ENCODE results near the gene DOCK6. TPM values are rescaled to one million over a fixed set of nuclear protein-coding genes. Genes with fewer than 3 reads are reported as not detected.
A peak's percentile ranks its signal among the peaks of the same experiment; 100 is the strongest.

DOCK6 gene
- total and polyA plus RNA-seq, 7 donors: 8.8 to 40.5 (median 20.2) TPM

- Histone ChIP-seq H3K36me3 (peaks cover 0 to 18% (median 2%) of the 10 kb centered on the region in 4 donors), H3K4me3 (no peak overlapping the region), H3K27ac (peak overlapping the region; percentile 91 to 98 (median 94)), H3K27me3 (no peaks in the 10 kb centered on the region), H3K9me3 (no peaks in the 10 kb centered on the region), H3K4me1 (peaks cover 0 to 43% (median 34%) of the 10 kb centered on the region in 4 donors)
- TF ChIP-seq EP300 (IDR thresholded peaks at IDR 0.05) (no peak), POLR2A (IDR thresholded peaks at IDR 0.05) (no peak)
- WGBS, 2 donors: 82 to 87% methylated on average over 9 of the region's 9 CpGs
- intact Hi-C loops (cut with DNase I): loop anchor here (2.0 to 10.0 kb wide), 2 partner anchors 169 to 261 kb away; no protein-coding TSS in a partner anchor
- DNase-seq: no peak
Observed at GRCh38 chr19:11205939-11206570, 56.3 kb downstream of the DOCK6 start.

DNA sequence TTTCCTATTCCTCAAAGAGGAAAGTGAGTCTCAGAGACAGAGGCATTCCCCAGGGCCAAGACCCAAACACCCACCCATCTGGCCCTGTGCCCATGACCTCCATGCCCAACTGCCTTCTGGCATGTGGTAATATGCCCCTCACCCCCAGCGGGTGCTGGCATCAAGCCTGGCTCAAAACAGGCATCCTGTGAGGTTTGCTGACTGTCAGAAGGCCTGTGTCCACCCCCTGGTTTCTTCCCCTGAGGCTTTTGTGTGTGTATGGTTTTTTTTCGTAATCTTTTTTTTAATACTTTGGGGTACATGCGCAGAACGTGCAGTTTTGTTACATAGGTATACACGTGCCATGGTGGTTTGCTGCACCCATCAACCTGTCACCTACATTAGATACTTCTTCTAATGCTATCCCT lies 57.4 kb downstream of the DOCK6 start:
- TF ChIP-seq CTCF (IDR thresholded peaks at IDR 0.05): no peak
- TF ChIP-seq POLR2A (IDR thresholded peaks at IDR 0.05): no peak
- no peak for TF ChIP-seq POLR2AphosphoS5 (IDR thresholded peaks at IDR 0.05)
- no peak for TF ChIP-seq EP300 (IDR thresholded peaks at IDR 0.05)
- DNase-seq: peak; percentile 76
- H3K9me3 ChIP-seq: no peaks in the 10 kb centered on the region
- H3K27me3 ChIP-seq: no peaks in the 10 kb centered on the region
- peaks cover 0 to 26% (median 2%) of the 10 kb centered on the region in 4 donors for H3K36me3 ChIP-seq
- peak overlapping the region in 1 of 4 donors; percentile 45 for H3K4me3 ChIP-seq
- intact Hi-C loops (cut with DNase I): loop anchor here (1.0 to 10.0 kb wide), 3 partner anchors 68 to 260 kb away; no protein-coding TSS in a partner anchor
- WGBS, 2 donors: 24 to 75% methylated on average over 5 of the region's 5 CpGs
- peak overlapping the region; percentile 91 to 98 (median 94) for H3K27ac ChIP-seq
- peaks cover 0 to 43% (median 34%) of the 10 kb centered on the region in 4 donors for H3K4me1 ChIP-seq

DNA sequence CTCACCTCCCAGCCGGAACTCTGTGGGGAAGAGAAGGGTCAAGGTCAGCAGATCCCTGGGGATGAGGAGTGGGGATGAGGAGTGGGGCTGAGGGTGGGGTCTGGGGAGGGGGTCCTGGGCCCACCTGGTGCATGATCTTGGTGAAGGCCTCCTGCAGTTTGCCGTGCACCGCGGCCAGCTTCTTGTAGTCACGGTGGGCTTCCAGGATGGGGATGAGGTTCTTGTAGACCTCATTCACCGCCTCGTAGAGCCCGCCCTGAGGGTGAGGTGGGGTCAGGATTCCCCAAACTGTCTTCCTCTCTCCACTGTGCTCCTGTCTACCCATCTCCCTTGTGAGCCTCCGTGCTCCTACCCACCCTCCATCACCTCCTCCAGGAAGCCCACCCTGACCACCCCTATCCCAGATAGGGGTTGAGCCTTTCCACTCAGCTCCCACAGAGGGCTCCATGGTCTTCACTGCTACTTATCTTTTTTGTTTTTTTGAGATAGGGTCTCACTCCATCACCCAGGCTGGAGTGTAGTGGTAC lies 58.2 kb downstream of the DOCK6 start:
- Histone ChIP-seq H3K9me3 (no peaks in the 10 kb centered on the region), H3K4me3 (peak overlapping the region in 3 of 4 donors; percentile 31 to 45 (median 43)), H3K27me3 (no peaks in the 10 kb centered on the region), H3K27ac (peak overlapping the region; percentile 91 to 98 (median 94)), H3K36me3 (peaks cover 0 to 24% (median 2%) of the 10 kb centered on the region in 4 donors), H3K4me1 (peaks cover 0 to 49% (median 37%) of the 10 kb centered on the region in 4 donors)
- DNase-seq: no peak
- 83 to 86% methylated on average over 9 of the region's 9 CpGs for WGBS, 2 donors
- TF ChIP-seq EP300 (IDR thresholded peaks at IDR 0.05) (no peak), CTCF (IDR thresholded peaks at IDR 0.05) (peak in 1 of 4 experiments; percentile 35)
- intact Hi-C loops (cut with DNase I): loop anchor here (1.0 to 10.0 kb wide), 3 partner anchors 67 to 259 kb away; no protein-coding TSS in a partner anchor

- peak overlapping the region in 3 of 4 donors; percentile 31 to 45 (median 43) for H3K4me3 ChIP-seq
- peaks cover 0 to 17% (median 0%) of the 10 kb centered on the region in 4 donors for H3K36me3 ChIP-seq
Observed at GRCh38 chr19:11203194-11204075, 58.9 kb downstream of the DOCK6 start.

More at GRCh38 chr19:11203194-11204075, 58.9 kb downstream of the DOCK6 start:
- intact Hi-C loops (cut with DNase I): loop anchor here (1.0 to 10.0 kb wide), 3 partner anchors 66 to 259 kb away; no protein-coding TSS in a partner anchor
- Histone ChIP-seq H3K27me3 (no peaks in the 10 kb centered on the region), H3K4me1 (peaks cover 0 to 56% (median 44%) of the 10 kb centered on the region in 4 donors), H3K9me3 (no peaks in the 10 kb centered on the region), H3K27ac (peak overlapping the region; percentile 91 to 98 (median 94))
- 50 to 58% methylated on average over 17 of the region's 17 CpGs for WGBS, 2 donors
- peak; percentile 97 for DNase-seq
- TF ChIP-seq CTCF (IDR thresholded peaks at IDR 0.05) (peak; percentile 89 to 96 (median 96)), POLR2AphosphoS5 (IDR thresholded peaks at IDR 0.05) (peak; percentile 57 to 75 (median 72)), POLR2A (IDR thresholded peaks at IDR 0.05) (no peak), EP300 (IDR thresholded peaks at IDR 0.05) (peak in 3 of 4 donors; percentile 49 to 80 (median 69))

Data from sigmoid colon (tissue), 7 donors.